Stimulated activated CD4-positive, alpha-beta T cell treated with anti-CD3 and anti-CD28 coated beads, Interleukin-4, amount 100 ng/mL, for 48 hours (primary cell): ENCODE data around the gene CHPF.

Source experiments
- DNase-seq, 2 donors: peaks; one replicate each; pipeline ENCODE4 v3.0.0-alpha.2; 2020; ENCODE audit warnings: low read depth in 2 of 2

CHPF gene

GRCh38 chr2:219552382-219553167, 9.0 kb upstream of the CHPF start:
- DNase-seq, result peak; percentile 77 to 78

- no peak for DNase-seq
These were observed 8.1 kb upstream of the CHPF start for GRCh38 chr2:219551441-219552381.

- DNase-seq, result no peak
These were observed 6.0 kb upstream of the CHPF start for GRCh38 chr2:219549619-219550018.

- DNase-seq, result no peak
These were observed 5.4 kb upstream of the CHPF start for GRCh38 chr2:219548990-219549389.

DNA sequence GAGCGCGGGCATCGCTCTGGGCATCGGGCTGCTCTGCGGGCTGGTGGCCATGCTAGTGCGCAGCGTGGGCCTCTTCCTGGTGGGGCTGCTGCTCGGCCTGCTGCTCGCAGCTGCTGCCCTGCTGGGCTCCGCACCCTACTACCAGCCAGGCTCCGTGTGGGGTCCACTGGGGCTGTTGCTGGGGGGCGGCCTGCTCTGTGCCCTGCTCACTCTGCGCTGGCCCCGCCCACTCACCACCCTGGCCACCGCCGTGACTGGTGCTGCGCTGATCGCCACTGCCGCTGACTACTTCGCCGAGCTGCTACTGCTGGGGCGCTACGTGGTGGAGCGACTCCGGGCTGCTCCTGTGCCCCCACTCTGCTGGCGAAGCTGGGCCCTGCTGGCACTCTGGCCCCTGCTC, 4.0 kb upstream of the CHPF start:
- DNase-seq, result no peak

GRCh38 chr2:219545943-219546352, 2.3 kb upstream of the CHPF start:
- DNase-seq, result no peak

- no peak for DNase-seq
These were observed 1.8 kb upstream of the CHPF start for GRCh38 chr2:219545295-219545942.

- DNase-seq, result no peak
These were observed 958 bp upstream of the CHPF start for GRCh38 chr2:219544567-219544966.

DNA sequence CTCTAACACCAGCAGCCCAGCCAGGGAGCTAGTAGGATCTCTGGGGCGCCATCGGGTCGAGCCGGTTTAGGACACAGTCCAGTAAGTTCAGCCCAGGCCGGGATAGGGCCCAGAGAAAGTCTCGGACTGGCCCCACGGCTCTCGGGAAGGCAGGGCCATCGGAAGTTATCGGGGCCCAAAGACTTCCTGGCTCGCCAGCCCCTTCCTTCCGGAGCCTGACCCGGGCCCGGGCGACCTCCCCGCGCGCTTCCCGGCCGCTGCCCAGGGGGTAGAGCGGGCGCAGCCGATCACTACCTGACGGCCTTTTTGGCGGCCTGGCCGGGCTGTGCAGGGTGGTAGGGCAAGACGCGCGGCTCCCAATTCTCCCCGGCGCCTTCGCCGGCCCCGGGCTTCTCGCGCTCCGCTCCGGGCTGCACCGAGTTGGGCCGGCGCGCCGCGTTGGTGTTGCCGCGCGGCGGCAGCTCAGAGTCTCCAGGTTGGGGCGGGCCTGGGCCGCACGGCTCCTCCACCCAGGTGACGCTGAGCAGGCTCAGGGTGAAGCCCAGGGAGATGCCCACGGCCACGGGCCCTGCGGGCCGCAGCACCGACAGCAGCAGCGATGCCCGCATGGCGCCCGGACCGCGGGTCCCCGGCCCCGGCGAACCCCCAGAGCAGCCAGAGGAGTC, 546 bp downstream of the CHPF start:
- DNase-seq, result no peak

DNA sequence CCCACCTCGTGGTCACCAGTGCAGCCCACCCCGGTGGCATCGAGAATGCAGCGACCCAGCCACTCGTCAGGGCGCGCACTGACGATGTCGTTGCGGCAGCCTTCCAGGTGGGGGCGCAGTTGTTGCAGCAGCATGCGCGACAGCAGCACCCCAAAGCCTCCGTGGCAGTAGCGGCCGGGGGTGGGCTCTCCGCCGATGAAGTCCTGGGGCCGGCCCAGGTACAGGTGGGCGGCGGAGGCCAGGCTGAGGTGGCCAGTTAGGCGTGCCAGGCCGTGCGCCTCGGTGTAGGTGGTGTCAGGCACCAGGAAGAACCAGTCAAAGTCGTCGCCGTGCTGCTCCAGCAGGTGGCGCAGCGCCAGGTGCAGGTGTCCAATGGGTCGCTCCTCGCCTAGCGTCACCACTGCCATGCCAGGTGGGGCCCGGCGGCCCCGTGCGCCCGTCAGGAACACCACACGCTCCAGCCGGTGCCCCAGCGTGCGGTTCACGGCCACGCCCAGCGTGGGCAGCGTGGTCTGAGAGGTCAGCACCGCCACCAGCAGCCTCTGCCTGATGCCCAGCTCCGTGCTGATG, 1.9 kb downstream of the CHPF start:
- peak; percentile 84 for DNase-seq

- no peak for DNase-seq
These were observed 2.7 kb downstream of the CHPF start for GRCh38 chr2:219540784-219541504.

GRCh38 chr2:219539926-219540678, 3.5 kb downstream of the CHPF start:
- DNase-seq, result no peak

DNA sequence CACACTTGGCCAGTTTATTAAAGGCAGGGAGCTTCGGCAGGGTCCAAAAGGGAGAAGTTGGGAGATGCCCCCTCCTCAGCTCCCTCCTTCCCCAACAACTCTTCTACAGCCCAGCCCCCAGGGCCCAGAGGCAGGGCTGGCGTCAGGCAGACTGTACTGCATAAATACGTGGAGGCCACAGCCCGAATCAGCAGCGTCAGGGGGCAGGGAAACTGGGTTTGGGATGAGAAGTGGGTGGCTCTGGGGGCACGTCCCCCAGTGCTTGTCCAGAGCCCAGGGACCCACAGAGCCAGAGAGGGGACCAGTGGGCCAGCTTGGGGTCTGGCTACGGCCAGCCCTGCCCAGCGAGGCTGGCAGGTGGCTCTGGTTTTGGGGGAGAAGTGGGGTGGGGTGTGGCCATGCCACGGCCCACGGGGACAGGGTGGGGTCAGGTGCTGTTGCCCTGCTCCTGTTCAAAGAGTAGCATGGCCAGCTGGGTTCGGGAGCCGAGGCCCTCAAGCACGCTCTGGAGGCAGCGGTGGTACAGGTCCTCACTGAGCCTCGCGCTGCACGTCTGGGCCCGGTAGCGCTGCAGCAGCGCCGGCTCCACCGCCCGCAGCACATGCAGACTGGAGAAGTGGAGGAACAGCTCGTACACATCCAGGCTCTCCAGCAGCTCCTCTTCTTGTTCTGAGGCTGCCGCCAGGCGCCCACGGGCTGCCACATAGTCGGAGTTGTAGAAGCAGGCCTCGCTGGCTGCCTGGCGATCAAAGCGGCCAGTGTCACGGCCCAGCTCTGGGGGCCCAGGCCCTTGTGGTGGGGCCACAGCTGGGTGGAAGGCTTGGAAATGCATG, 4.4 kb downstream of the CHPF start:
- no peak for DNase-seq

- no peak for DNase-seq
These were observed 5.1 kb downstream of the CHPF start for GRCh38 chr2:219538504-219538951.

- DNase-seq, result no peak
These were observed 5.7 kb downstream of the CHPF start for GRCh38 chr2:219537657-219538488.

DNA sequence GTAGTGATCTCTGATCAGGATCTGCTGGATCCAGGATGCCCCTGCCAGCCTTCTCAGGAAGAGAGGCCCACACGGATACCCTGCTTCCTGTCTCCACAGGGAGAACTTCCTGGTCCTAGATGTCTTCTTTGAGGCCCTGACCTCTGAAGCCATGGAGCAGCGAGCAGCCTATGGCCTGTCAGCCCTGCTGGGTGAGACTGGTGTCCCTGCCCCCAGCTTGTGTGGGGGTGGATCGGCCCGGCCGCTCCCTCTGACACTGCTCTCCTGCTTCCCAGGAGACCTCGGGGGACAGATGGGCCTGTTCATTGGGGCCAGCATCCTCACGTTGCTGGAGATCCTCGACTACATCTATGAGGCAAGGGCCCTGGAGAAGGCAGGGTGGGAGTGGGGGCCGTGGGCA, 6.6 kb downstream of the CHPF start:
- DNase-seq, result no peak

- DNase-seq, result no peak
These were observed 7.2 kb downstream of the CHPF start for GRCh38 chr2:219536425-219536824.
